NCI-H2227 (cell line): ENCODE results near the gene SLC22A6.
A peak's percentile ranks its signal among the peaks of the same experiment; 100 is the strongest.
"Not testable (repeated sequence)": the region's sequence is repeated elsewhere in the genome, so short reads cannot be mapped to it uniquely, and the experiment has no call there.

Experiments used
- DNase-seq: peaks from one replicate; lab custom pipeline; 2025; ENCODE audit not compliant: unreplicated experiment; lab: John Stamatoyannopoulos, UW

The SLC22A6 gene

GRCh38 chr11:62985041-62985750 lies 429 bp upstream of the SLC22A6 start:
- DNase-seq = no peak

GRCh38 chr11:62983536-62984199 lies 1.1 kb downstream of the SLC22A6 start:
- no peak for DNase-seq

- no peak for DNase-seq
Measured at GRCh38 chr11:62981743-62982142, 3.0 kb downstream of the SLC22A6 start.

GRCh38 chr11:62980133-62980760 lies 4.5 kb downstream of the SLC22A6 start:
- no peak for DNase-seq

- no peak for DNase-seq
Measured at GRCh38 chr11:62976109-62976508, 8.7 kb downstream of the SLC22A6 start.

GRCh38 chr11:62974848-62975522 lies 9.8 kb downstream of the SLC22A6 start:
- DNase-seq = peak; percentile 68

GRCh38 chr11:62965574-62965973 lies 19.2 kb downstream of the SLC22A6 start:
- DNase-seq = no peak

- DNase-seq = no peak
Measured at GRCh38 chr11:62962391-62962790, 22.4 kb downstream of the SLC22A6 start.

DNA sequence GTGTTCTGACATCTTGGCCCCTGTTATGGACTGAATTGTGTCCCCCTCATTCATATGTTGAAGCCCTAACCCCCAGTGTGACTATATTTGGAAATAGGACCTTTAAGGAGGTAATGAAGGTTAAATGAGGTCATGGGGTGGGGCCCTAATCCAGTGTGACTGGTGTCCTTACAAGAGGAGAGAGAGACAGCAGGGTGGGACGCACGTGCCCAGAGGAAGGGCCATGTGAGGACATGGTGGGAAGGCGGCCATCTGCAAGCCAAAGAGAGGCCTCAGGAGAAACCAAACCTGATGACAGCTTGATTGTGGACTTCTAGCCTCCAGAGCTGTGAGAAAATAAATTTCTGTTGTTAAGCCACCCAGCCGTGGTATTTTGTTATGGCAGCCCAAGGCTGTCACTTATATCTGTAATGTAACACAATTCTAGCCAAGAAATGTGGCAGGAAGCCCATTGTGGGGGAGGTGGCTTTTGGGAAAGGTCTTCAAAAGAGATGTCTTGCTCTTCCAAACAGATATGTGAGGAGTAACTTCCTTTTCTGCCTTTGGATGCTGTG lies 23.7 kb downstream of the SLC22A6 start:
- no peak for DNase-seq

DNA sequence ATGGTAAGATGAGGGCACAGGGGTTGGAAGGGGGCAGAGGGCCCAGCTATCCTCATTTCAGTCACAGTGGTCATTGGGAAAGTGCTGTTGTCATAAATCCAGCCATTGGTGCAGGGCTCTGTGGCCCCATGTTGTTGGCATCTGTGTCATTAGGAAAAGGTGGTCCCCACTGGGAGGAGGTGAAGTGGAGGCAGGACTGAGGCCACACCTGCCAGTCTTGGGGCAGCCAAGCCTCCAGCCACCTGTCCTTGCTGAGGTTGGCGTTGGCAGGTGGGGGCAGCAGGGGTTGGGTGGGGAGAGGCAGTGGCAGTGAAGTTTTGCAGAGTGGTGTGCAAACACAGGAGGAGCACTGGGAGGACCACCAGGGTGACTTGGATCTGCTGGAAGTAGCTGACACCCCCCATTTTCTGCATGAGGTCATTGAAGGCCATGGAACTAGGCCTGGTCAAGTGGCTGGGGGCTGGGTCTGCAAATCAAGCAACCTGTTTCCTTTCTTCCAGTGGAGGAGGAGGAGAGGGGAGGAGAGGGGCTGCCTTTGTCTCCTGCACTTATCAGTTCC lies 25.3 kb downstream of the SLC22A6 start:
- no peak for DNase-seq

GRCh38 chr11:62958547-62959421 lies 26.0 kb downstream of the SLC22A6 start:
- DNase-seq = peak; percentile 82

DNA sequence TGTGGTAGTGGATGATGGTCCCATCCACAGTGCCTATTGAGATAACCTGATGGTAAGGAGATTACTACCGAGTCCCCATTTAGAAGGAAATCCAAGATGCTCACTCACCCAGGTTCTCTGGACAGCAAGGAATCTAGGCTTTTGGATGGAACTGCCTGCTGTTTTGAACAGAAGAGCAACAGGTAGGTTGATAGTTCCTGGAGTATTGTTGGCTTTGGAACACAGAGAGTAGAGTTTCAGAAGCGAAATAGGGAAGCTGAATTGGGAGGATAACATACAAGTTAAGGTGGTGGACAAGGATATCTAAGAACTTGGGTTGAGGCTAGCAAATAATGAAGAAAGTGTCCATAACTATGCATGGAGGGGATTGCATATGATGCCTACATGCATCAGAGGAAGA lies 27.6 kb downstream of the SLC22A6 start:
- no peak for DNase-seq

GRCh38 chr11:62954478-62954877 lies 30.3 kb downstream of the SLC22A6 start:
- no peak for DNase-seq

DNA sequence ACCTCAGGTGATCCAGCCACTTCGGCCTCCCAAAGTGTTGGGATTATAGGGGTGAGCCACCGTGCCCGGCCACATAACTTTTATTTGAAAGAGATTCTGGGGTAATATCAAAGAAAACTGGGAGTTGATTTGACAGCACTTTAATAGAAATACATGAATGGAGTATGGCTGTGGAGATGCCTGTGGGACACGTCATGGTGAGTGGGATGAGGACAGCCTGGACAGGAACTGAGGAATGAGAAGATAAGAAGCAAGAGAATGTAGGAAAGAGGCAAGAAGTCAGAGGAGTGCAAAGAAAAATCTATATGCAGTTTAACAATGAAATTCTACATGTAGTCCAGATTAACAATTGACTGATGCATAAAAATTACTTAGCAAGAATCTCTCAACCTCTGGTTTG lies 31.0 kb downstream of the SLC22A6 start:
- DNase-seq = no peak

- DNase-seq = no peak
Measured at GRCh38 chr11:62948765-62949320, 35.9 kb downstream of the SLC22A6 start.

- not testable (repeated sequence) for DNase-seq
Measured at GRCh38 chr11:62945538-62945937, 39.2 kb downstream of the SLC22A6 start.

- not testable (repeated sequence) for DNase-seq
Measured at GRCh38 chr11:62937528-62937927, 47.2 kb downstream of the SLC22A6 start.

DNA sequence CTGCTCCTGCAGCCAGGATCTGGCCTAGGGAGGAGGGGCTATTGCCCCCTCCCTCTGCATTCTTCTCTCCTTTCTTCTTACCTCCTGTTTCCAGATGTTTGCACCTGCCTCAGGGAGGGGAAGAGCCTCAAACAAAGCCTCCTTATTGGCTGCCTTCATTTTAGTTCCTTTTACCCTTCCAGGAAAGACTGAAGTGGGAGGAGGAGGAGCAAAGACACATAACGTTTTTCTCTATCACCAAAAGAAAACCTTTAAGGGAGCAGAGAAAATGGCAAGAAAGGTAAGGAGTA lies 50.3 kb downstream of the SLC22A6 start:
- no peak for DNase-seq

DNA sequence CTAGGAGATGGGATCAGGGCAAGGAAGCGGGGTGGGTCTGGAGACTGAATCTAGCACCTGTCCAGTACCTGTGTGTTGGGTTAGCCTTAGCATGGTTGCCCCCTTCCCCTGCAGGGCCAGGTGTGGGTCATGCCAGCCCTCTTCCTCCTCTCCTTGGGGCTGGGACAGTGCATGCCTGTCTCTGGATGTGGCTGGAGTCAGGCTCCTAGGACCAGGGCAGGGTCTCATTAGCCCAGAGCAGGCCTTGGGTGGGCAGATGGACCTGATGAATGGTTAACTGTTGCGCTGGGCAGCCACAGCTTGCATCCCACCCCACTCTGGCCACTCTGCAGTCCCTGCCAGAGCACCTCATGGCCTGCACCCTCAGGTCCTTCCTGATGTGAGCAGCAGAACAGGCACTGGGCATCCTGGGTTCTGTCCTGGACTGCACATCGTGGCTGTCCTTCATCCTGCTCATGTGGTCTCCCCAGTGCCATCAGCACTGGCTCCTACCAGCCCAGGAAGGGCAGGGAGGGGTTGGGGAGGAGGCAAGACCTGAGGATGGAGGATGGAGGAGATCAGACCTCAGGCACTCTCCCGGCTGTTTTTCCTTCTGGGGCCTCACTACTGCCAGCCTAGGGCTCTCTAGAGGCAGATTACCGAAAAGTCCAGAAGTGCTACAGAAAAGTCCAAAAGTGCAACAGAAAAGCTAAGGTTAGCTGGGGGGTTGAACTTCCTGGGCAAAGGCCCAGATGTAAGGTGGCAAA lies 50.8 kb downstream of the SLC22A6 start:
- no peak for DNase-seq
